HEK293T (cell line): Measurements from ENCODE around the gene MCTP2.
A peak's percentile ranks its signal among the peaks of the same experiment; 100 is the strongest.

Source experiments
- CTCF ChIA-PET: fragments of 350-600 bp; formaldehyde crosslinking; extraction: SDS; loops from one replicate; lab custom pipeline; 2021; ENCODE audit warnings: antibody characterized with exemption, inconsistent platforms; lab: Yijun Ruan, JAX
- POLR2A ChIA-PET: fragments of 350-600 bp; formaldehyde crosslinking; extraction: SDS; loops from one replicate; lab custom pipeline; 2020; ENCODE audit warnings: antibody characterized with exemption, inconsistent platforms; lab: Yijun Ruan, JAX
- DNase-seq: peaks from one replicate; pipeline ENCODE4 v3.0.0; 2012; ENCODE audit warnings: mixed read lengths; ENCODE audit errors: extremely low spot score
- ARNT ChIP-seq: fragments of 450-650 bp; IDR thresholded peaks from 2 replicates; pipeline ENCODE4 v1.6.1; 2017; ENCODE audit warnings: mild to moderate bottlenecking
- BHLHE40 ChIP-seq: fragments of 450-650 bp; IDR thresholded peaks from 2 replicates; pipeline ENCODE4 v1.6.1; 2016; ENCODE audit warnings: mild to moderate bottlenecking, moderate library complexity, borderline replicate concordance
- CTBP1 ChIP-seq: fragments of 450-650 bp; IDR thresholded peaks from 2 replicates; pipeline ENCODE4 v1.6.1; 2016; ENCODE audit warnings: borderline replicate concordance
- ELF4 ChIP-seq: fragments of 450-650 bp; IDR thresholded peaks from 2 replicates; pipeline ENCODE4 v1.6.1; 2017; ENCODE audit warnings: antibody characterized with exemption
- FOXA1 ChIP-seq: fragments of 450-650 bp; IDR thresholded peaks from 2 replicates; pipeline ENCODE4 v1.6.1; 2016; ENCODE audit warnings: mild to moderate bottlenecking
- FOXK2 ChIP-seq: fragments of 450-650 bp; IDR thresholded peaks from 2 replicates; pipeline ENCODE4 v1.6.1; 2016; ENCODE audit warnings: mild to moderate bottlenecking
- FOXM1 ChIP-seq: fragments of 450-650 bp; IDR thresholded peaks from 2 replicates; pipeline ENCODE4 v1.6.1; 2017; ENCODE audit warnings: mild to moderate bottlenecking, borderline replicate concordance
- HDGF ChIP-seq: fragments of 450-650 bp; IDR thresholded peaks from 2 replicates; pipeline ENCODE4 v1.6.1; 2017; ENCODE audit warnings: antibody characterized with exemption, borderline replicate concordance
- L3MBTL2 ChIP-seq: fragments of 450-650 bp; conservative IDR thresholded peaks from 2 replicates; pipeline ENCODE4 v1.6.1; 2016; ENCODE audit warnings: mild to moderate bottlenecking
- LEF1 ChIP-seq: fragments of 450-650 bp; IDR thresholded peaks from 2 replicates; pipeline ENCODE4 v1.6.1; 2017; ENCODE audit warnings: mild to moderate bottlenecking, borderline replicate concordance
- NFRKB ChIP-seq: fragments of 450-650 bp; IDR thresholded peaks from 2 replicates; pipeline ENCODE4 v1.6.1; 2016; ENCODE audit warnings: mild to moderate bottlenecking, moderate library complexity
- SP1 ChIP-seq: fragments of 450-650 bp; IDR thresholded peaks from 2 replicates; pipeline ENCODE4 v1.6.1; 2017
- SUZ12 ChIP-seq: fragments of 450-650 bp; IDR thresholded peaks from 2 replicates; pipeline ENCODE4 v1.6.1; 2016; ENCODE audit warnings: mild to moderate bottlenecking
- TARDBP ChIP-seq: fragments of 450-650 bp; IDR thresholded peaks from 2 replicates; pipeline ENCODE4 v1.6.1; 2016
- ZNF384 ChIP-seq: fragments of 450-650 bp; IDR thresholded peaks from 2 replicates; pipeline ENCODE4 v1.6.1; 2016
- TF ChIP-seq, protein P1 (sequence below): fragments of 450-650 bp; IDR thresholded peaks from 2 replicates; pipeline ENCODE4 v1.6.1; 2016

MCTP2 gene

DNA sequence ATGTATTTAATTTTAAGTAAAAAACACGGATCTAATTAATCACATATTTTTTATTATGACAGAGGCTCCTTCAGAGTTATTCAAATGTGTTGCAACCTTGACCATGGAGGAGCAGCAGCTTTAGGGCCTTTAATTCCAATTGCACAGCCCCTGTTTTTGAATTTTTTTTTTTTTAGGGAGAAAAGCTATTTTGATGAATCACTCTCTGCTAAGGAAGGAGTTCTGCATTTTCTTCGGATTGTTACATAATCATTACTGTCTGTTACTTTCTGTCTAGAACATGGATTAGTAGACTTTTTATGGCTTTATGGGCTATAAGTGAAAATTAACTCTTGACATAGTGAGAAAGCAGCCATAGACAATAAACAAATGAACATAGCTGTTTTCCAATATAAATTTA, 90.8 kb downstream of the MCTP2 start:
- no peak for DNase-seq
- POLR2A ChIA-PET = no interaction called here

GRCh38 chr15:94323076-94323475, 91.7 kb downstream of the MCTP2 start:
- DNase-seq = no peak
- TF ChIP-seq TARDBP (no peak), FOXK2 (no peak), SP1 (no peak), FOXA1 (no peak), NFRKB (no peak), BHLHE40 (no peak), ELF4 (no peak)
- ChIA-PET CTCF (interaction anchor here (0.6 to 6.6 kb wide), 6 partner anchors 11 to 173 kb away, joined by 3 to 76 read pairs (median 5); no protein-coding TSS in a partner anchor), POLR2A (no interaction called here)

More for the DNA sequence above, 90.8 kb downstream of the MCTP2 start:
- CTCF ChIA-PET = interaction anchor here (2.6 to 6.6 kb wide), 2 partner anchors 16 to 158 kb away, joined by 7 to 76 read pairs; no protein-coding TSS in a partner anchor
- no peak for TF ChIP-seq SUZ12
- no peak for TF ChIP-seq L3MBTL2
- TF ChIP-seq FOXK2 = no peak
- no peak for TF ChIP-seq LEF1
- TF ChIP-seq ELF4 = no peak
- no peak for TF ChIP-seq FOXM1
- TF ChIP-seq TARDBP = no peak
- TF ChIP-seq CTBP1 = no peak
- TF ChIP-seq FOXA1 = no peak
- TF ChIP-seq, protein P1, sequence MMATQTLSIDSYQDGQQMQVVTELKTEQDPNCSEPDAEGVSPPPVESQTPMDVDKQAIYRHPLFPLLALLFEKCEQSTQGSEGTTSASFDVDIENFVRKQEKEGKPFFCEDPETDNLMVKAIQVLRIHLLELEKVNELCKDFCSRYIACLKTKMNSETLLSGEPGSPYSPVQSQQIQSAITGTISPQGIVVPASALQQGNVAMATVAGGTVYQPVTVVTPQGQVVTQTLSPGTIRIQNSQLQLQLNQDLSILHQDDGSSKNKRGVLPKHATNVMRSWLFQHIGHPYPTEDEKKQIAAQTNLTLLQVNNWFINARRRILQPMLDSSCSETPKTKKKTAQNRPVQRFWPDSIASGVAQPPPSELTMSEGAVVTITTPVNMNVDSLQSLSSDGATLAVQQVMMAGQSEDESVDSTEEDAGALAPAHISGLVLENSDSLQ = no peak
- TF ChIP-seq SP1 = no peak
- no peak for TF ChIP-seq ARNT
- TF ChIP-seq BHLHE40 = no peak
- TF ChIP-seq HDGF = no peak
- TF ChIP-seq ZNF384 = no peak
- no peak for TF ChIP-seq NFRKB

DNA sequence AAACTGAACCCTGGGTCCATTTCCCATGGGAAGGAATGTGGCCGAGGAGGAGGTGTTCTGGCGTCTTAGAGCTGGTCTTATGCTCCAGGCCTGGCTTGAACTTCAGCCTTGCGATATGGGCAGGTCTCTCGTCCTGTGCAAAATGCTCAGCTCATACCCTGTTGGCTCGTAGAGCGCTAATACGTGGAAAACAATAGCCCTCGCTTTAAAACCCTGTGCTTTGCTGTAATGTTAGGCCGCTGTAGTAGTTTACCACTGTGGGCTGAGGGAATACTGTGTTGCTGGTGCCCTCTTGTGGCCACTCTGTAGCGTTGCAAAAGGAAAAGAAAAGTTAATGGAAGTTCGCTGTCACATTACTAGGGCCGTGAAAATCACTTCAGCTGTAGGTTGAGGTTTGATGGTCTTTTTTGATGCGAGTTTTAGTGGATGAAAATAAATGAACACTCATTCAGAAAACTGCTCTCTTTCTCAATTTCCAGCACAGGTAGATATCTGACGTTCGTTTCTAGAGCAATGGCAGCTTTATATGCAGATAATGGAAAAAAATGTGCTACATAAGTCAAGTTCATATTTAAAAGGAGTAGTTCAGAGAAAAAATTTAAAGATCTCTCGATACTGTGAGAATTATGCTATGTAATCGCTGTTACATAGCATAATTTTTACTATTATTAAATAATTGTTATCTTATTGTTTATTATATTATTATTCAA, 92.9 kb downstream of the MCTP2 start:
- peak; percentile 72 for DNase-seq
- TF ChIP-seq ZNF384 = no peak
- TF ChIP-seq HDGF = no peak
- TF ChIP-seq SP1 = no peak
- no peak for TF ChIP-seq ELF4
- no peak for TF ChIP-seq SUZ12
- no peak for TF ChIP-seq BHLHE40
- no peak for TF ChIP-seq FOXA1
- no peak for TF ChIP-seq FOXM1
- no peak for TF ChIP-seq LEF1
- TF ChIP-seq FOXK2 = no peak
- no peak for TF ChIP-seq ARNT
- no peak for TF ChIP-seq NFRKB
- TF ChIP-seq CTBP1 = no peak
- no peak for TF ChIP-seq TARDBP
- no peak for TF ChIP-seq L3MBTL2
- TF ChIP-seq, protein P1 = no peak
- CTCF ChIA-PET = interaction anchor here (0.6 to 6.6 kb wide), 12 partner anchors 8 to 420 kb away, joined by 3 to 76 read pairs (median 4); no protein-coding TSS in a partner anchor
- POLR2A ChIA-PET = no interaction called here

DNA sequence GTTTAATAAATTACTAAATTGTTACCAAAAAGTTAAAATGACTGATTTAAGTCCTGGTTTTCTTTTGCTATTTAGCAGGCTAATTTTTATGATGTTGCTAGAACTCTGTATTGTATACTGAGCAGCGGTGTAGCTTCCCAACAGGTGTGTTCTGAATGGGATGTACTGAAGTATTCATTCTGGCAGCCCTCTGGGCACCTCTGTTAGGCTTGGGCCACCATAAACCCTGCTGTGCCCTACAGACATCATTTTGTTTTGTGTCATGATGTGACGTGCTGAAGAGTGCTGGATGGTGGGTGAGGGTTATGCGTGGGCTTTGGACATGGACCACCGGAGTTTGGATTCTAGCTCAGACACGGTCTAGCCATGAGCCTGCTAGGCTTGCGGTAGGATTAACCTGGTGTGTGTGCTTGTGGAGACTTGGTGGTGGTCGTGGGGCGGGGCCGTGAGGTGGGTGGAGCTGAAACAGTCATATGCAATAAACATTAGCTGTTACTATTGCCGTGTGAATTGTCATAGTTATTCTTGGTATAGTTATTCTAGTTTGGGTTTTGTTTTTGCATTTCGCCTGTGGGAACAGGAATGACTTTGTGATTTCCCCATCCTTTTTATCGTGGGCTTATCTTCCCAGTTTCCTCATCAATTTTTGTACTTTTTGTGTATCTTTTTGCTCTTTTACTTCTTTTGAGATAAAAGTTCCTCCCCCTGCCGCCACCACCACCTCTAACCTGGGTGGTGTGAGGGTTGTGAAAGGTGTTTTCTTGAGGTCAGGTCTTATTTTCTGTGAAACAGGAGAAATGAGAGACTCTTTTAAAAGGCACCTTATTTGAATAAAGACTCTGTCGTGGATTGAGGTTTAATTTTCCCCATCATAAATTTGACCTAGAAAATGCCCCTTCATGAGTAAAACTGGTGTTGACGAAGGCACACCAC, 93.7 kb downstream of the MCTP2 start:
- ChIA-PET POLR2A (no interaction called here), CTCF (interaction anchor here (0.5 to 6.6 kb wide), 8 partner anchors 17 to 419 kb away, joined by 3 to 76 read pairs (median 4); no protein-coding TSS in a partner anchor)
- TF ChIP-seq CTBP1 = no peak
- TF ChIP-seq SP1 = no peak
- TF ChIP-seq FOXM1 = no peak
- no peak for TF ChIP-seq NFRKB
- TF ChIP-seq SUZ12 = no peak
- no peak for TF ChIP-seq ARNT
- no peak for TF ChIP-seq FOXK2
- no peak for DNase-seq

- CTCF ChIA-PET = interaction anchor here (0.6 to 6.6 kb wide), 2 partner anchors 22 to 163 kb away, joined by 4 to 76 read pairs; no protein-coding TSS in a partner anchor
- DNase-seq = peak; percentile 36
- POLR2A ChIA-PET = no interaction called here
- no peak for TF ChIP-seq BHLHE40
- TF ChIP-seq ELF4 = no peak
- TF ChIP-seq TARDBP = no peak
- TF ChIP-seq L3MBTL2 = no peak
- TF ChIP-seq HDGF = no peak
- TF ChIP-seq CTBP1 = no peak
- TF ChIP-seq, protein P1 = no peak
- TF ChIP-seq FOXM1 = no peak
- TF ChIP-seq LEF1 = no peak
- TF ChIP-seq ARNT = no peak
- no peak for TF ChIP-seq SUZ12
- TF ChIP-seq FOXA1 = no peak
- TF ChIP-seq SP1 = no peak
These were observed 96.1 kb downstream of the MCTP2 start for GRCh38 chr15:94327356-94327936.
